Omental fat pad (tissue), 4 donors: Measurements from ENCODE around the gene SCN10A. TPM values are rescaled to one million over a fixed set of nuclear protein-coding genes. Genes with fewer than 3 reads are reported as not detected.

Experiments used
- ATAC-seq: fragments of 150-250 bp; one replicate; pipeline ENCODE4 v1.9.1; 2016; ENCODE audit warnings: mild to moderate bottlenecking, moderate library complexity; ENCODE audit not compliant: low FRiP score
- DNase-seq: peaks from one replicate; pipeline ENCODE4 v3.0.0-alpha.2; 2019; ENCODE audit warnings: low spot score
- CTCF ChIP-seq, 3 donors: fragments of 450-650 bp; IDR thresholded peaks; one replicate each; pipeline ENCODE4 v1.5.1; 2016 to 2017; ENCODE audit warnings: antibody characterized with exemption in 3 of 3, mild to moderate bottlenecking in 3 of 3, moderate library complexity in 2 of 3
- total RNA-seq, 4 donors: library from RNA; depleted of rRNA; stranded (reverse); fragments of >200 nt; gene quantifications; one replicate each; pipeline ENCODE4 v1.1.0, GENCODE V29; 2016

The SCN10A gene
- total RNA-seq, 4 donors from 2014 or later, result not detected

- DNase-seq (no peak), ATAC-seq (no peak)
- TF ChIP-seq CTCF (IDR thresholded peaks at IDR 0.05), result no peak
Observed at GRCh38 chr3:38647217-38647970, 168.6 kb downstream of the SCN10A start.

Other genes with a start within 250 kb of the SCN10A start
- under 1 TPM in 3 of 4 donors, not detected in 1; 0.06 to 0.79 (median 0.09) TPM for gene SCN5A, start 166.5 kb downstream of the SCN10A start, total RNA-seq
- gene SCN11A, start 235.7 kb upstream of the SCN10A start, total RNA-seq, result under 1 TPM; 0.31 to 0.63 (median 0.46) TPM
- 10 to 100 TPM; 16.7 to 37.2 (median 22.7) TPM for gene WDR48, start 235.8 kb upstream of the SCN10A start, total RNA-seq